GM23338 (cell line): ENCODE data around the gene FBXO2. TPM values are rescaled to one million over a fixed set of nuclear protein-coding genes. Genes with fewer than 3 reads are reported as not detected.

Source experiments
- ATAC-seq: fragments of 200-7000 bp; cut with Tn5 transposase; 3 replicates; pipeline ENCODE4 v1.9.1; 2020
- DNase-seq: peaks from one replicate; pipeline ENCODE4 v3.0.0-alpha.2; 2015; ENCODE audit warnings: low spot score
- H2AFZ ChIP-seq: fragments of 200-600 bp; sonication (generic); 2 replicates; pipeline ENCODE4 v1.8.0; 2016; ENCODE audit warnings: antibody characterized with exemption, mild to moderate bottlenecking, moderate library complexity
- H3F3A ChIP-seq: fragments of 200-600 bp; sonication (generic); replicated peaks from 2 replicates; pipeline ENCODE4 v1.8.0; 2017; ENCODE audit warnings: antibody characterized with exemption, mixed run types, low read depth
- H3K27ac ChIP-seq: fragments of 200-600 bp; sonication (generic); 2 replicates; pipeline ENCODE4 v1.6.1; 2016; ENCODE audit warnings: low read depth
- H3K27me3 ChIP-seq: fragments of 200-600 bp; sonication (generic); 2 replicates; pipeline ENCODE4 v1.8.0; 2016; ENCODE audit warnings: mild to moderate bottlenecking, mixed run types, moderate library complexity; ENCODE audit not compliant: insufficient read depth
- H3K36me3 ChIP-seq: fragments of 200-600 bp; sonication (generic); 2 replicates; pipeline ENCODE4 v1.8.0; 2016; ENCODE audit warnings: mild to moderate bottlenecking; ENCODE audit not compliant: insufficient read depth
- H3K4me1 ChIP-seq: fragments of 200-600 bp; sonication (generic); 2 replicates; pipeline ENCODE4 v1.8.0; 2016; ENCODE audit warnings: mild to moderate bottlenecking, moderate library complexity; ENCODE audit not compliant: insufficient read depth
- H3K4me2 ChIP-seq: fragments of 200-600 bp; sonication (generic); 2 replicates; pipeline ENCODE4 v1.7.1; 2017; ENCODE audit warnings: mixed run types
- H3K4me3 ChIP-seq: fragments of 200-600 bp; sonication (generic); 2 replicates; pipeline ENCODE4 v1.6.1; 2016; ENCODE audit warnings: mixed run types
- H3K79me2 ChIP-seq: fragments of 200-600 bp; sonication (generic); replicated peaks from 2 replicates; pipeline ENCODE4 v1.8.0; 2017; ENCODE audit warnings: mild to moderate bottlenecking; ENCODE audit not compliant: insufficient read depth
- H3K9me2 ChIP-seq: fragments of 200-600 bp; sonication (generic); 2 replicates; pipeline ENCODE4 v1.8.0; 2017; ENCODE audit not compliant: insufficient read depth
- H4K20me1 ChIP-seq: fragments of 200-600 bp; sonication (generic); replicated peaks from 2 replicates; pipeline ENCODE4 v1.8.0; 2017; ENCODE audit warnings: mild to moderate bottlenecking; ENCODE audit not compliant: insufficient read depth
- H3K27ac Mint-ChIP-seq: 2 replicates; pipeline ENCODE4 v1.8.0; 2020; ENCODE audit warnings: inconsistent platforms, mild to moderate bottlenecking, moderate library complexity, mixed read lengths
- H3K27me3 Mint-ChIP-seq: 3 replicates; pipeline ENCODE4 v1.8.0; 2022; ENCODE audit warnings: low read depth, mild to moderate bottlenecking, moderate library complexity, mixed read lengths, inconsistent platforms; ENCODE audit not compliant: insufficient read depth, poor library complexity
- H3K36me3 Mint-ChIP-seq: 3 replicates; pipeline ENCODE4 v1.8.0; 2021; ENCODE audit warnings: low read depth, mild to moderate bottlenecking, inconsistent platforms, moderate library complexity, mixed read lengths
- H3K4me1 Mint-ChIP-seq: 3 replicates; pipeline ENCODE4 v1.8.0; 2020; ENCODE audit warnings: mild to moderate bottlenecking, inconsistent platforms, mixed read lengths
- H3K4me3 Mint-ChIP-seq: 3 replicates; pipeline ENCODE4 v1.8.0; 2021; ENCODE audit warnings: moderate library complexity, mild to moderate bottlenecking, inconsistent platforms, mixed read lengths
- H3K9me3 Mint-ChIP-seq: 3 replicates; pipeline ENCODE4 v1.8.0; 2020; ENCODE audit warnings: moderate library complexity, mild to moderate bottlenecking, inconsistent platforms, mixed read lengths
- CREB1 ChIP-seq: fragments of 250-450 bp; sonication (Bioruptor Pico); IDR thresholded peaks from 2 replicates; pipeline ENCODE4 v1.5.0; 2020; ENCODE audit warnings: low read depth, mild to moderate bottlenecking, moderate library complexity
- EZH2phosphoT487 ChIP-seq: fragments of 200-600 bp; sonication (generic); IDR thresholded peaks from one replicate; pipeline ENCODE4 v1.8.1; 2018; ENCODE audit warnings: antibody characterized with exemption; ENCODE audit not compliant: unreplicated experiment
- JUNB ChIP-seq: IDR thresholded peaks from one replicate; pipeline ENCODE4 v1.6.1; 2016; ENCODE audit warnings: antibody characterized with exemption; ENCODE audit not compliant: unreplicated experiment
- ZNF331 ChIP-seq: fragments of 250-450 bp; sonication (Bioruptor Pico); IDR thresholded peaks from 2 replicates; pipeline ENCODE4 v1.5.0; 2020; ENCODE audit warnings: low read depth, mild to moderate bottlenecking, moderate library complexity
- polyA plus RNA-seq: library from polyadenylated mRNA; unstranded; fragments of >200 nt; fragmentation: Nextera tagmentation; extraction: Ambion mirVana; gene quantifications from 2 replicates; pipeline ENCODE4 v1.2.1, GENCODE V29; 2016
- total RNA-seq: library from RNA; depleted of rRNA; stranded (reverse); fragments of >200 nt; shearing (Covaris generic); gene quantifications from 2 replicates; pipeline ENCODE4 v1.2.3, GENCODE V29; 2014
- TF ChIP-seq, protein P1 (sequence below): fragments of 250-450 bp; sonication (Bioruptor Pico); IDR thresholded peaks from 2 replicates; pipeline ENCODE4 v1.5.0; 2020; ENCODE audit warnings: mild to moderate bottlenecking, moderate library complexity
- TF ChIP-seq, protein P2 (sequence below): IDR thresholded peaks from one replicate; pipeline ENCODE4 v1.6.1; 2018; ENCODE audit warnings: antibody characterized with exemption; ENCODE audit not compliant: unreplicated experiment
- TF ChIP-seq, protein P3 (sequence below): IDR thresholded peaks from 2 replicates; pipeline ENCODE4 v1.6.1; 2016; ENCODE audit warnings: antibody characterized with exemption
- TF ChIP-seq, protein P4 (sequence below), 2 experiments: fragments of 200-600 bp in 1 of 2; sonication (generic) in 1 of 2; conservative IDR thresholded peaks; 2 replicates each; pipeline versions ENCODE4 v1.5.1 to v1.6.1; 2016 to 2017; ENCODE audit warnings: antibody characterized with exemption in 2 of 2, low read depth in 2 of 2, mild to moderate bottlenecking in 2 of 2, moderate library complexity in 1 of 2

FBXO2 gene
- total and polyA plus RNA-seq, 2 experiments from 2014 or later: 44.4 to 84.6 TPM

GRCh38 chr1:11664336-11665065 lies 10.3 kb upstream of the FBXO2 start (continued):
- TF ChIP-seq, protein P1, sequence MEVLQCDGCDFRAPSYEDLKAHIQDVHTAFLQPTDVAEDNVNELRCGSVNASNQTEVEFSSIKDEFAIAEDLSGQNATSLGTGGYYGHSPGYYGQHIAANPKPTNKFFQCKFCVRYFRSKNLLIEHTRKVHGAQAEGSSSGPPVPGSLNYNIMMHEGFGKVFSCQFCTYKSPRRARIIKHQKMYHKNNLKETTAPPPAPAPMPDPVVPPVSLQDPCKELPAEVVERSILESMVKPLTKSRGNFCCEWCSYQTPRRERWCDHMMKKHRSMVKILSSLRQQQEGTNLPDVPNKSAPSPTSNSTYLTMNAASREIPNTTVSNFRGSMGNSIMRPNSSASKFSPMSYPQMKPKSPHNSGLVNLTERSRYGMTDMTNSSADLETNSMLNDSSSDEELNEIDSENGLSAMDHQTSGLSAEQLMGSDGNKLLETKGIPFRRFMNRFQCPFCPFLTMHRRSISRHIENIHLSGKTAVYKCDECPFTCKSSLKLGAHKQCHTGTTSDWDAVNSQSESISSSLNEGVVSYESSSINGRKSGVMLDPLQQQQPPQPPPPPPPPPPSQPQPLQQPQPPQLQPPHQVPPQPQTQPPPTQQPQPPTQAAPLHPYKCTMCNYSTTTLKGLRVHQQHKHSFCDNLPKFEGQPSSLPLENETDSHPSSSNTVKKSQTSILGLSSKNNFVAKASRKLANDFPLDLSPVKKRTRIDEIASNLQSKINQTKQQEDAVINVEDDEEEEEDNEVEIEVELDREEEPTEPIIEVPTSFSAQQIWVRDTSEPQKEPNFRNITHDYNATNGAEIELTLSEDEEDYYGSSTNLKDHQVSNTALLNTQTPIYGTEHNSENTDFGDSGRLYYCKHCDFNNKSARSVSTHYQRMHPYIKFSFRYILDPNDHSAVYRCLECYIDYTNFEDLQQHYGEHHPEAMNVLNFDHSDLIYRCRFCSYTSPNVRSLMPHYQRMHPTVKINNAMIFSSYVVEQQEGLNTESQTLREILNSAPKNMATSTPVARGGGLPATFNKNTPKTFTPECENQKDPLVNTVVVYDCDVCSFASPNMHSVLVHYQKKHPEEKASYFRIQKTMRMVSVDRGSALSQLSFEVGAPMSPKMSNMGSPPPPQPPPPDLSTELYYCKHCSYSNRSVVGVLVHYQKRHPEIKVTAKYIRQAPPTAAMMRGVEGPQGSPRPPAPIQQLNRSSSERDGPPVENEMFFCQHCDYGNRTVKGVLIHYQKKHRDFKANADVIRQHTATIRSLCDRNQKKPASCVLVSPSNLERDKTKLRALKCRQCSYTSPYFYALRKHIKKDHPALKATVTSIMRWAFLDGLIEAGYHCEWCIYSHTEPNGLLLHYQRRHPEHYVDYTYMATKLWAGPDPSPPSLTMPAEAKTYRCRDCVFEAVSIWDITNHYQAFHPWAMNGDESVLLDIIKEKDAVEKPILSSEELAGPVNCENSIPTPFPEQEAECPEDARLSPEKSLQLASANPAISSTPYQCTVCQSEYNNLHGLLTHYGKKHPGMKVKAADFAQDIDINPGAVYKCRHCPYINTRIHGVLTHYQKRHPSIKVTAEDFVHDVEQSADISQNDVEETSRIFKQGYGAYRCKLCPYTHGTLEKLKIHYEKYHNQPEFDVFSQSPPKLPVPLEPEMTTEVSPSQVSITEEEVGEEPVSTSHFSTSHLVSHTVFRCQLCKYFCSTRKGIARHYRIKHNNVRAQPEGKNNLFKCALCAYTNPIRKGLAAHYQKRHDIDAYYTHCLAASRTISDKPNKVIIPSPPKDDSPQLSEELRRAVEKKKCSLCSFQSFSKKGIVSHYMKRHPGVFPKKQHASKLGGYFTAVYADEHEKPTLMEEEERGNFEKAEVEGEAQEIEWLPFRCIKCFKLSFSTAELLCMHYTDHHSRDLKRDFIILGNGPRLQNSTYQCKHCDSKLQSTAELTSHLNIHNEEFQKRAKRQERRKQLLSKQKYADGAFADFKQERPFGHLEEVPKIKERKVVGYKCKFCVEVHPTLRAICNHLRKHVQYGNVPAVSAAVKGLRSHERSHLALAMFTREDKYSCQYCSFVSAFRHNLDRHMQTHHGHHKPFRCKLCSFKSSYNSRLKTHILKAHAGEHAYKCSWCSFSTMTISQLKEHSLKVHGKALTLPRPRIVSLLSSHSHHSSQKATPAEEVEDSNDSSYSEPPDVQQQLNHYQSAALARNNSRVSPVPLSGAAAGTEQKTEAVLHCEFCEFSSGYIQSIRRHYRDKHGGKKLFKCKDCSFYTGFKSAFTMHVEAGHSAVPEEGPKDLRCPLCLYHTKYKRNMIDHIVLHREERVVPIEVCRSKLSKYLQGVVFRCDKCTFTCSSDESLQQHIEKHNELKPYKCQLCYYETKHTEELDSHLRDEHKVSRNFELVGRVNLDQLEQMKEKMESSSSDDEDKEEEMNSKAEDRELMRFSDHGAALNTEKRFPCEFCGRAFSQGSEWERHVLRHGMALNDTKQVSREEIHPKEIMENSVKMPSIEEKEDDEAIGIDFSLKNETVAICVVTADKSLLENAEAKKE: no peak

DNA sequence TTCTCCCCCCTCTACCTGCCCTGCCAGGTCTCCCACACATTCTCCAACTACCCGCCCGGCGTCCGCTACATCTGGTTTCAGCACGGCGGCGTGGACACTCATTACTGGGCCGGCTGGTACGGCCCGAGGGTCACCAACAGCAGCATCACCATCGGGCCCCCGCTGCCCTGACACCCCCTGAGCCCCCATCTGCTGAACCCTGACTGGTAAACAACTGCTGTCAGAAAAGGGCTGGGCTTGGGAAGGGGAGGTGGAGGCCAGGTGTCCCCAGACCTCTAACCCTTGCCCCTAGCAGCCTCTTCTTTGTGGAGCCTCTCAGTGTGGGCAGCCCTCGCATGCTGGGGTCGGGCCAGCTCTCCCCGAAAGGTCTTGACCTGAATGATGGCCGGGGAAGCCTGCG lies 6.9 kb upstream of the FBXO2 start:
- peaks cover 14% of the 10 kb centered on the region for H3K27me3 Mint-ChIP-seq
- TF ChIP-seq CREB1 (CRISPR knock-in tag): no peak
- no peak for TF ChIP-seq JUNB
- TF ChIP-seq, protein P2, sequence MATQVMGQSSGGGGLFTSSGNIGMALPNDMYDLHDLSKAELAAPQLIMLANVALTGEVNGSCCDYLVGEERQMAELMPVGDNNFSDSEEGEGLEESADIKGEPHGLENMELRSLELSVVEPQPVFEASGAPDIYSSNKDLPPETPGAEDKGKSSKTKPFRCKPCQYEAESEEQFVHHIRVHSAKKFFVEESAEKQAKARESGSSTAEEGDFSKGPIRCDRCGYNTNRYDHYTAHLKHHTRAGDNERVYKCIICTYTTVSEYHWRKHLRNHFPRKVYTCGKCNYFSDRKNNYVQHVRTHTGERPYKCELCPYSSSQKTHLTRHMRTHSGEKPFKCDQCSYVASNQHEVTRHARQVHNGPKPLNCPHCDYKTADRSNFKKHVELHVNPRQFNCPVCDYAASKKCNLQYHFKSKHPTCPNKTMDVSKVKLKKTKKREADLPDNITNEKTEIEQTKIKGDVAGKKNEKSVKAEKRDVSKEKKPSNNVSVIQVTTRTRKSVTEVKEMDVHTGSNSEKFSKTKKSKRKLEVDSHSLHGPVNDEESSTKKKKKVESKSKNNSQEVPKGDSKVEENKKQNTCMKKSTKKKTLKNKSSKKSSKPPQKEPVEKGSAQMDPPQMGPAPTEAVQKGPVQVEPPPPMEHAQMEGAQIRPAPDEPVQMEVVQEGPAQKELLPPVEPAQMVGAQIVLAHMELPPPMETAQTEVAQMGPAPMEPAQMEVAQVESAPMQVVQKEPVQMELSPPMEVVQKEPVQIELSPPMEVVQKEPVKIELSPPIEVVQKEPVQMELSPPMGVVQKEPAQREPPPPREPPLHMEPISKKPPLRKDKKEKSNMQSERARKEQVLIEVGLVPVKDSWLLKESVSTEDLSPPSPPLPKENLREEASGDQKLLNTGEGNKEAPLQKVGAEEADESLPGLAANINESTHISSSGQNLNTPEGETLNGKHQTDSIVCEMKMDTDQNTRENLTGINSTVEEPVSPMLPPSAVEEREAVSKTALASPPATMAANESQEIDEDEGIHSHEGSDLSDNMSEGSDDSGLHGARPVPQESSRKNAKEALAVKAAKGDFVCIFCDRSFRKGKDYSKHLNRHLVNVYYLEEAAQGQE: no peak
- TF ChIP-seq ZNF331 (CRISPR knock-in tag): no peak
- TF ChIP-seq, protein P3, sequence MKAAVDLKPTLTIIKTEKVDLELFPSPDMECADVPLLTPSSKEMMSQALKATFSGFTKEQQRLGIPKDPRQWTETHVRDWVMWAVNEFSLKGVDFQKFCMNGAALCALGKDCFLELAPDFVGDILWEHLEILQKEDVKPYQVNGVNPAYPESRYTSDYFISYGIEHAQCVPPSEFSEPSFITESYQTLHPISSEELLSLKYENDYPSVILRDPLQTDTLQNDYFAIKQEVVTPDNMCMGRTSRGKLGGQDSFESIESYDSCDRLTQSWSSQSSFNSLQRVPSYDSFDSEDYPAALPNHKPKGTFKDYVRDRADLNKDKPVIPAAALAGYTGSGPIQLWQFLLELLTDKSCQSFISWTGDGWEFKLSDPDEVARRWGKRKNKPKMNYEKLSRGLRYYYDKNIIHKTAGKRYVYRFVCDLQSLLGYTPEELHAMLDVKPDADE: no peak
- TF ChIP-seq EZH2phosphoT487: no peak
- TF ChIP-seq, protein P4, sequence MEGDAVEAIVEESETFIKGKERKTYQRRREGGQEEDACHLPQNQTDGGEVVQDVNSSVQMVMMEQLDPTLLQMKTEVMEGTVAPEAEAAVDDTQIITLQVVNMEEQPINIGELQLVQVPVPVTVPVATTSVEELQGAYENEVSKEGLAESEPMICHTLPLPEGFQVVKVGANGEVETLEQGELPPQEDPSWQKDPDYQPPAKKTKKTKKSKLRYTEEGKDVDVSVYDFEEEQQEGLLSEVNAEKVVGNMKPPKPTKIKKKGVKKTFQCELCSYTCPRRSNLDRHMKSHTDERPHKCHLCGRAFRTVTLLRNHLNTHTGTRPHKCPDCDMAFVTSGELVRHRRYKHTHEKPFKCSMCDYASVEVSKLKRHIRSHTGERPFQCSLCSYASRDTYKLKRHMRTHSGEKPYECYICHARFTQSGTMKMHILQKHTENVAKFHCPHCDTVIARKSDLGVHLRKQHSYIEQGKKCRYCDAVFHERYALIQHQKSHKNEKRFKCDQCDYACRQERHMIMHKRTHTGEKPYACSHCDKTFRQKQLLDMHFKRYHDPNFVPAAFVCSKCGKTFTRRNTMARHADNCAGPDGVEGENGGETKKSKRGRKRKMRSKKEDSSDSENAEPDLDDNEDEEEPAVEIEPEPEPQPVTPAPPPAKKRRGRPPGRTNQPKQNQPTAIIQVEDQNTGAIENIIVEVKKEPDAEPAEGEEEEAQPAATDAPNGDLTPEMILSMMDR (conservative IDR thresholded peaks at IDR 0.05; ENCODE audit: low read depth in 2 of 2): no peak

More for the DNA sequence above, 6.9 kb upstream of the FBXO2 start:
- Histone ChIP-seq H2AFZ (no peak overlapping the region), H3K36me3 (peaks cover 19% of the 10 kb centered on the region; the same call in 1 of the 2 replicates), H3K27ac (no peak overlapping the region), H3K4me3 (no peak overlapping the region), H3K9me2 (no peaks in the 10 kb centered on the region), H3K4me2 (no peak overlapping the region), H3K79me2 (no peaks in the 10 kb centered on the region), H4K20me1 (peaks cover 10% of the 10 kb centered on the region), H3F3A (0 out of 2 replicates have a peak, but pooled peaks cover 16% of the 10 kb centered on the region), H3K27me3 (no peaks in the 10 kb centered on the region), H3K4me1 (no peaks in the 10 kb centered on the region)
- H3K4me3 Mint-ChIP-seq: no peak overlapping the region
- no peak for ATAC-seq
- H3K4me1 Mint-ChIP-seq: no peaks in the 10 kb centered on the region
- peaks cover 27% of the 10 kb centered on the region; the same call in 2 of the 3 replicates for H3K36me3 Mint-ChIP-seq
- no peak for DNase-seq
- H3K9me3 Mint-ChIP-seq: no peaks in the 10 kb centered on the region
- H3K27ac Mint-ChIP-seq: no peak overlapping the region
